HT1080 (cell line): Measurements from ENCODE around the gene C9orf85. TPM values are rescaled to one million over a fixed set of nuclear protein-coding genes. Genes with fewer than 3 reads are reported as not detected.
"Not testable (repeated sequence)": the region's sequence is repeated elsewhere in the genome, so short reads cannot be mapped to it uniquely, and the experiment has no call there.

ENCODE experiments used
- DNase-seq: peaks from one replicate; pipeline ENCODE4 v3.0.0-alpha.2; 2015; ENCODE audit warnings: low read depth
- small RNA-seq: library from RNA; depleted of rRNA; stranded (forward); fragments of <200 nt; gene quantifications from one replicate; pipeline ENCODE3, GENCODE V24; 2014
- total RNA-seq: library from RNA; depleted of rRNA; stranded (reverse); fragments of >200 nt; shearing (Covaris generic); gene quantifications from 2 replicates; pipeline ENCODE4 v1.2.3, GENCODE V29; 2014; rRNA removed

The C9orf85 gene
- total RNA-seq, 1 experiment from 2014 or later: 19.4 TPM

DNA sequence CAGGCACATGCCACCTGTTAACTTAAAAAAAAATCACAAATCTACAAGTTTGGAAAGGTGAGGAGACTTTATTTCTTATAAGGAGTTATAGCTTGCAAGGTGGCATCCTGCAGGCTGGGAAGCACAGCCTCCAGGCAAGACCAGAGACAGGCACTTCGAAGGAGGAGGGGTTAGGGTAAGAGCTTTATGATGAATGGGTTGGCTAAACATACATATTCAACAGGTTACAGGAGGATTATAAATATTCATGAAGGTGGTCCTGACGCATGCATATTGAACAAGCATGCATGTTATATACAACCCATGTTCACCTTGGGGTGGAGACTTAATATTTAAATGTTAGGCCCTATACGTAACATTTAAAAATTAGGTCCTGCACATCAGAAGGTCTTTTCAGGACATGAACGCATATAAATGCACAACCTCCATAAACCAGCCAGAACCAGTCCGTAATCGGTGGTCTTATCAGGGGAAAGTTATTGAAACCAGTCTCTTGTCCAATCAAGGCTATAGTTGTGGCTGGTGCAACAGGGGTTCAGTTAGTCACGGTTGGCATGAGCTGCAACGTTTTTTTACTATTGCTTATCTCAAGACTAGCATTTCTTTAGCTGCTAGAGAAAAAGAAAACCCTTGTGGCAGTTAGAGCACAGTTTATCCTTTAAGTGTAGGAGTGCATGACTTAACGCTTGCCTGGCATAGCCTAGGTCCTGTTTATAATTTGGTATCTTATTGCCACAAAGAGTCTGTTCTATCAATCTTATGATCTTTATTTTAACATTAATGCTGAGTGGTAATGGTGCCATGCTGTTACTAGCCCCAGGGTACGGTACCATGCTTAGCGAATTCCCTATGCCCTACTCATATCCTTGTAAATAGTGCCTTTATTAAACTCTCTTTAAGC lies 76.3 kb downstream of the C9orf85 start:
- DNase-seq: no peak

DNA sequence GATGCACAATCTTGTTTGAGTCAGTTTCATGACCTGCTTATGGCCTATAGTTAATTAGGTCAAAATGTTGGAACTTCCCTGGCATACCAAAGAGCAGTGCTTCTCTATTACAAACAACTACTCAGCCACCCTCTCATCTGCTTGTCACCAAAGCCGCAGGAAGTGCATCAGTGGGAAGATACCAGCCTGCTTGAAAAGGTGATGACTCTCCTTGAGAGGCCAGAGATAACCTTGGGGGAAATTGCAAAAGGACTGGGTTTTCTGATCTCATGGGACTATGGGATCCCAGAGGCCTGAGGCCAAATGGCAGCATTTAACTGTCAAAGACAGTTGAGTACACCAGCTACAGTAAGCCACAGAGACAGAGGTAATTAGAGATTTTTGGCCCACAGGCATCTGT lies 79.0 kb downstream of the C9orf85 start:
- DNase-seq: peak; percentile 18

DNA sequence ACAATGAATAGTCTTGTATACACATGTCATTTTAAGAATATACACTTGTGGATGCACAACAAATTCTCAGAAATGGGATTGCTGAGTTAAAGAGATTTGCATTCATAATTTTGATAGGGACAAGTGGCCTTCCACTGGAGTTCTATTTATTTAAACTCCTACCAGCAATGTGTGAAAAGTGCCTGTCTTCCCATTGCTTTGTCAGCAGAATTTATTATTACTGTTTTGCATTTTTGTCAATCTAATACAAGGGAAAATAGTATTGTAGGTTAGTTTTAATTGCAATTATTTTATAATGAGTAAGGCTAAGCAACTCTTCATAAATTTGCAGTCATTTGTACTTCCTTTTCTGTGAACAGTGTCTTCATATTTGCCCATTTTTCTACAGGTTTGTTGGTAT lies 94.0 kb downstream of the C9orf85 start:
- no peak for DNase-seq

DNA sequence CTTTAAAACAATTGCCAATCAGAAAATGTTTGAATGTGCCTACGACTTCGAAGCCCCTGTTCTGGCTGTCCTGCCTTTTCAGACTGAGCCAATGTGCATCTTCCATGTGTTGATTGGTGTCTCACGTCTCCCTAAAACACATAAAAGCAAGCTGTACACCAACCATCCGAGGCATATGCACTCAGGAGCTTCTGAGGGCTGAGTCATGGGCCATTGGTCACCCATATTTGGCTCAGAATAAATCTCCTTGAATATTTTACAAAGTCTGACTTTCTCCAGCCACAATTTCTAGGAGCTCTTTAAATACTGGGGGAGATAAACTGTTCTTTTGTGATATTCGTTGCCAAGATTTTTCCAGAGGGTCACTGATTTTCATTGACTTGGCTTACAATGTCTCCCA lies 95.1 kb downstream of the C9orf85 start:
- peak; percentile 5 for DNase-seq

DNA sequence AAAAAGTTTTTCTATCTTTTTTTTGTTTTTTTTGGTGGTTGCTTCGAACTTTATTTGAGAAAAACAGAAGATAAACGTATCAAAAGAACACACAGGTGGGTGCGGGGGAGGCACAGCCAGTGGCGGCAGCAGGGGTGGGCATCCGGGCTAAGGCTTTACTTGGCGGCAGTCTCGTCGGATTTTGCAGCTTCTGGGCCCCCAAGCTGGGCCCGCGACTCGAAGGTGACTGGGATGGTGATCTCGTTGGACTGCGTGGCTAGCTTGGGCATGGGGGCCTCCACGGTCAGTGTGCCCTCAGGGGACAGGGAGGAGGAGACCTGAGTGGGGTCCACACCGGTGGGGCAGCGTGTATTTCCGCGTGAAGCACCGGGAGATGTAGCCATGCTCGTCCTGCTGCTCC lies 96.3 kb downstream of the C9orf85 start:
- DNase-seq: not testable (repeated sequence)

DNA sequence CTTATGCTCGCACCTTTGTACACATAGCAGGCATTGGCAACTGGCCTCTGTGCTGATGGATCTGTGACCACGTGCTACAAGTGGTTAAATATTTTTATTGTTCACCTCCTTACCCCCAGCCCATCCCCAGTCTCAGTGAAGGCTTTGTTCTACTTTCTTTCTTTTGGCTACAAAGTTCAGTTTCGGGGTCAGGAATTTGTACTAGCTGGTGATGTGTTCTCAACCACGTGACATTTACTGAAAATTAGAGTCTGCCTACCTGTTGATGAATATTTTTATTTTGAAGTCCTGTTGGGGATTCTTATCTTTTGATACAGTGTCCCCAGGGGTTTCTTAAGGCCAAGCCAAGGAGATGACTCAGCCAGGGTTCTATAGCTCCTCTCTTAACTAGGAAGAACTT lies 101.2 kb downstream of the C9orf85 start:
- no peak for DNase-seq

DNA sequence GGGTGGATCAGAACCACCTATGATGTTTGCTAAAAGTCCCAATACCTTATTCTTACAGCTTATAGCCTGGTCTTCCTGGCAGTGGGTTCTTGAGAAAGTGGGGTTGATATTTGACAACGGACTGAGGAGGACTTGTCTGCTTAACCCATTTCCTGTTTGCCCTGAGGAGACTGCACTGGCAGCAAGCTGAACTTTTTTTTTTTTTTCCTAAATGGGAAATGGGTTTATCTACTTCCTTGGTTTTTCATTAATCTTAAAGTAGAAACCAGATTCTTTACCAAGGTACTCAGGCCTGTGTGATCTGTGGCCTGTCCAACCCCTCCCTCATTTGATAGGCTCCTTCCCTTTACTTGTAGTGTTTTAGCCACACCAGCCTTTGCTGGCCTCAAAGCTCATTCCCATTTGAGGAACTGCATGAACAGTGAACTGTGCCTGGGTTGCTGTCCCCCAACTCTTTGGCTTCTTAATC lies 101.9 kb downstream of the C9orf85 start:
- no peak for DNase-seq

DNA sequence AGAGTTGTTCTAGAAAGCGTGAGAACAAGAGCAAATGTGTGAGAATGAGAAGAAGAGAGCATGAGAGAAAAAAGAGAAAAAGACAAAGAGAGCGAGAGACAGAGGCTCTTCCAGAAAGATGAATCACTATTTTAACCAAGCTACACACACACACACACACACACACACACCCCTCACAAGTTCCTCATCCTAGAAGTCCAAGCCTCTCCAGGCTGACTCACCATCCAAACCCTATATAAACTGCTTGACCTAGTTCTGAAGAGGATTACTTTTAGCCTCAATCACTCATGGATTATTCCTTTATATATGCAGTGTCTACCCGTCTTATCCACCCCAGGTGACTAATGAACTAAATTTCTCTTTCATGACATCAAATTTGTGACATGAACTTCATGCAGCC lies 111.4 kb downstream of the C9orf85 start:
- peak; percentile 83 for DNase-seq

Small RNA genes lying within 50 kb of the gene (small RNA-seq; reads per million reads assigned to genes)
- not detected for gene HSPB1P1
- not detected for gene RF00019

Other genes starting within 250 kb of the C9orf85 start
- 14.6 and 15.2 TPM in 2 replicates for gene CEMIP2, start 143.1 kb upstream of the C9orf85 start, total RNA-seq
- gene ABHD17B, start 446 bp upstream of the C9orf85 start, total RNA-seq: 23.2 and 28.1 TPM in 2 replicates
- gene C9orf57, start 149.0 kb downstream of the C9orf85 start, total RNA-seq: not detected in 2 replicates
- gene GDA, start 237.8 kb downstream of the C9orf85 start, total RNA-seq: not detected in 2 replicates